ENCODE measurements around the gene GLP2R. TPM values are rescaled to one million over a fixed set of nuclear protein-coding genes. Genes with fewer than 3 reads are reported as not detected.

Gene GLP2R
- total RNA-seq, 1 donor from 2014 or later, result not detected

DNA sequence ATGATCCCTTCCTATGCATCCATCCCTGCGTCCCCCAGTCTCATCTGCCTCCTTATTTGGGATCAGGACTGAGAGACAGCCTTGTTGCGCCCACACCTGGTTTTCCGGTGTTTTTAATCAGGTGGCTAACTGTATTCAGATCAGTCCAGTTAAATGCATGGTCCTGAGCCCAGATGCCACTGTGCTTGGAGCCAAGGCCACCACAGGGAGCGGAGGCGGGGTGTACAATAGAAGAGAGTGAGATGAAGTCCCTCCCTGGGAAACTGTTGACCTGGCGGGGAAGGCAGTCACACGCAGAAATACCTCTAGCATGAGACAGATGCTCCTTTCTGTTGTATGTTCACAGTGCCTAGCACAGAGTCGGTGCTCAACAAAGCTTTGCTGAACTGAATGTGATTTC is 73.1 kb downstream of the GLP2R start:
- Mint-ChIP-seq H3K27me3 (ENCODE audit: low read depth) (no peaks in the 10 kb centered on the region), H3K27ac (ENCODE audit: unreplicated experiment) (no peak overlapping the region), H3K9me3 (no peaks in the 10 kb centered on the region), H3K36me3 (ENCODE audit: low read depth) (no peaks in the 10 kb centered on the region), H3K4me3 (no peak overlapping the region), H3K4me1 (peaks cover 30% of the 10 kb centered on the region)
- TF ChIP-seq, protein P1, sequence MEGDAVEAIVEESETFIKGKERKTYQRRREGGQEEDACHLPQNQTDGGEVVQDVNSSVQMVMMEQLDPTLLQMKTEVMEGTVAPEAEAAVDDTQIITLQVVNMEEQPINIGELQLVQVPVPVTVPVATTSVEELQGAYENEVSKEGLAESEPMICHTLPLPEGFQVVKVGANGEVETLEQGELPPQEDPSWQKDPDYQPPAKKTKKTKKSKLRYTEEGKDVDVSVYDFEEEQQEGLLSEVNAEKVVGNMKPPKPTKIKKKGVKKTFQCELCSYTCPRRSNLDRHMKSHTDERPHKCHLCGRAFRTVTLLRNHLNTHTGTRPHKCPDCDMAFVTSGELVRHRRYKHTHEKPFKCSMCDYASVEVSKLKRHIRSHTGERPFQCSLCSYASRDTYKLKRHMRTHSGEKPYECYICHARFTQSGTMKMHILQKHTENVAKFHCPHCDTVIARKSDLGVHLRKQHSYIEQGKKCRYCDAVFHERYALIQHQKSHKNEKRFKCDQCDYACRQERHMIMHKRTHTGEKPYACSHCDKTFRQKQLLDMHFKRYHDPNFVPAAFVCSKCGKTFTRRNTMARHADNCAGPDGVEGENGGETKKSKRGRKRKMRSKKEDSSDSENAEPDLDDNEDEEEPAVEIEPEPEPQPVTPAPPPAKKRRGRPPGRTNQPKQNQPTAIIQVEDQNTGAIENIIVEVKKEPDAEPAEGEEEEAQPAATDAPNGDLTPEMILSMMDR (conservative IDR thresholded peaks at IDR 0.05), result no peak
- DNase-seq (ENCODE audit: low read depth, low spot score), result no peak

GRCh38 chr17:9899280-9900043 is 73.7 kb downstream of the GLP2R start:
- H3K36me3 Mint-ChIP-seq (ENCODE audit: low read depth), result no peaks in the 10 kb centered on the region
- no peaks in the 10 kb centered on the region for H3K27me3 Mint-ChIP-seq (ENCODE audit: low read depth)
- TF ChIP-seq, protein P1 (conservative IDR thresholded peaks at IDR 0.05), result no peak
- no peaks in the 10 kb centered on the region for H3K9me3 Mint-ChIP-seq
- H3K4me1 Mint-ChIP-seq, result peaks cover 30% of the 10 kb centered on the region
- no peak for DNase-seq (ENCODE audit: low read depth, low spot score)
- no peak overlapping the region for H3K4me3 Mint-ChIP-seq
- H3K27ac Mint-ChIP-seq (ENCODE audit: unreplicated experiment), result peak overlapping the region; percentile 55

DNA sequence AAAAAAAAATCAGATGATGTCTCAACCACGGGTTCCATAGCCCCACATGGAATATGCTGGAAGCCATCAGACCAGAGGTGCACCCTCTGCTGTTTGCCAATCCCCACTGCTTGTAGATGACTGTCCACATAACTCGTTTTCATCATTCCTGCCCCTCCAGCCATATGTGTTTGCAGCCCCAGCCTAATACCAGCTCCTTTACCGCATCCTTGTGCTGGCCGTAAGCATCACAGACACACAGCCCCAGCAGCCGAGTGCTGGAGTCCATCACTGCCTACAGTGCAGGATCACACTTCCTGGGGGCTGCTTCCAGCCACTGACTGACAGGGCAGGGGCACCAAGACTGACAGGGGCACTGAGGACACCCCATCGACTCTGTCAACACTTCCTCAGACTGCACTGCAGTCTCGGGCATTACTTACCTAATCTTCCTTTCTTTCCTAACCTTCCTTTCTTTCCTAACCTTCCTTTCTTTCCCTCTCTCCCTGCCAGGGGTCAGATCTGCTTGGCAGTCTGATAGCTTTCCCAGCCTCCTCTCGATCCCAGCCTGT is 74.4 kb downstream of the GLP2R start:
- Mint-ChIP-seq H3K36me3 (ENCODE audit: low read depth) (no peaks in the 10 kb centered on the region), H3K9me3 (no peaks in the 10 kb centered on the region), H3K27me3 (ENCODE audit: low read depth) (no peaks in the 10 kb centered on the region), H3K4me1 (peaks cover 30% of the 10 kb centered on the region), H3K27ac (ENCODE audit: unreplicated experiment) (no peak overlapping the region), H3K4me3 (no peak overlapping the region)
- no peak for DNase-seq (ENCODE audit: low read depth, low spot score)
- TF ChIP-seq, protein P1 (conservative IDR thresholded peaks at IDR 0.05), result no peak

- no peak overlapping the region for H3K4me3 Mint-ChIP-seq
- no peaks in the 10 kb centered on the region for H3K36me3 Mint-ChIP-seq (ENCODE audit: low read depth)
- DNase-seq (ENCODE audit: low read depth, low spot score), result no peak
- H3K27me3 Mint-ChIP-seq (ENCODE audit: low read depth), result no peaks in the 10 kb centered on the region
- no peaks in the 10 kb centered on the region for H3K9me3 Mint-ChIP-seq
- TF ChIP-seq, protein P1 (conservative IDR thresholded peaks at IDR 0.05), result no peak
- no peak overlapping the region for H3K27ac Mint-ChIP-seq (ENCODE audit: unreplicated experiment)
- H3K4me1 Mint-ChIP-seq, result peaks cover 30% of the 10 kb centered on the region
Observed at GRCh38 chr17:9900784-9901183, 75.1 kb downstream of the GLP2R start.

DNA sequence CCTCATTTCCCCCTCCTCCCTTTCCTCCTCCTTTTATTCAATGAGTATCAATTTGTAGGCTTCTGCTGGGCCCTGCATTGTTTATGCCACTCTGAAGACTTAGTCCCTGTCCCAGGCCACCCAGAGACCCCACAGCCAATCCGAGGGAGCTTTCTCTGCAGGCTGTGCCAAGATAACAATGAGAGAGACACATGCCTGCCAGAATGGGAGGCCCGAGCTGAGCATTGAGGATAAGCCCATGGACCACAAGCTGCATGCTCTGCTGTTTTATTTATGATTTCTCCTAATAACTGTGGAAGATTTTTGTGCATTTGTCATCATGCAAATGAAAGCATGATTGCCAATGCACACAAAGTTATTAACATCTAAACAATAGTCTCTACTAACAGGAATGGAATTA is 76.4 kb downstream of the GLP2R start:
- H3K9me3 Mint-ChIP-seq, result no peaks in the 10 kb centered on the region
- H3K27me3 Mint-ChIP-seq (ENCODE audit: low read depth), result no peaks in the 10 kb centered on the region
- H3K36me3 Mint-ChIP-seq (ENCODE audit: low read depth), result no peaks in the 10 kb centered on the region
- TF ChIP-seq, protein P1 (conservative IDR thresholded peaks at IDR 0.05), result no peak
- H3K4me3 Mint-ChIP-seq, result no peak overlapping the region
- H3K27ac Mint-ChIP-seq (ENCODE audit: unreplicated experiment), result no peak overlapping the region
- no peak for DNase-seq (ENCODE audit: low read depth, low spot score)
- H3K4me1 Mint-ChIP-seq, result peaks cover 17% of the 10 kb centered on the region
